IMR-90 (cell line): Measurements from ENCODE around the gene HEYL. TPM values are rescaled to one million over a fixed set of nuclear protein-coding genes. Genes with fewer than 3 reads are reported as not detected.

ENCODE experiments used
- ATAC-seq: fragments of 200-7000 bp; cut with Tn5 transposase; 2 replicates; pipeline ENCODE4 v1.9.1; 2020; ENCODE audit warnings: low read depth, mild to moderate bottlenecking, moderate library complexity
- BruUV-seq: library from RNA; stranded (reverse); fragments of 400-500 nt; replicated peaks from 2 replicates; lab custom pipeline; 2021; lab: Mats Ljungman, UMichigan
- CTCF ChIA-PET: fragments of 300-600 bp; formaldehyde crosslinking; extraction: SDS; loops from one replicate; lab custom pipeline; 2021; ENCODE audit warnings: antibody characterized with exemption; lab: Yijun Ruan, JAX
- POLR2A ChIA-PET: fragments of 300-600 bp; sonication (Branson Sonifier 250); formaldehyde crosslinking; loops from one replicate; lab custom pipeline; 2022; ENCODE audit warnings: antibody characterized with exemption; ENCODE audit not compliant: unreplicated experiment; lab: Charles Lee
- DNase-seq: peaks from one replicate; pipeline ENCODE4 v3.0.0; 2013
- H2AFZ ChIP-seq: replicated peaks from 2 replicates; pipeline ENCODE3; 2013; ENCODE audit warnings: low read length, mild to moderate bottlenecking; ENCODE audit not compliant: poor library complexity
- H2AK5ac ChIP-seq: 2 replicates; pipeline ENCODE4 v1.6.1; 2013; ENCODE audit warnings: low read depth, low read length, inconsistent platforms
- H2AK9ac ChIP-seq: replicated peaks from 2 replicates; pipeline ENCODE3; 2013; ENCODE audit warnings: mild to moderate bottlenecking, low read depth, low read length, moderate library complexity; ENCODE audit not compliant: poor library complexity
- H2BK120ac ChIP-seq: 2 replicates; pipeline ENCODE4 v1.6.1; 2013; ENCODE audit warnings: low read depth, low read length, inconsistent platforms
- H2BK15ac ChIP-seq: 3 replicates; pipeline ENCODE4 v1.6.1; 2013; ENCODE audit warnings: low read depth, low read length, inconsistent platforms
- H2BK20ac ChIP-seq: 2 replicates; pipeline ENCODE4 v1.6.1; 2013; ENCODE audit warnings: low read depth, mild to moderate bottlenecking, inconsistent platforms, low read length, moderate library complexity
- H2BK5ac ChIP-seq: 2 replicates; pipeline ENCODE4 v1.6.1; 2013; ENCODE audit warnings: mild to moderate bottlenecking, low read depth, low read length, inconsistent platforms; ENCODE audit not compliant: poor library complexity, severe bottlenecking
- H3K14ac ChIP-seq: replicated peaks from 2 replicates; pipeline ENCODE4 v1.6.1; 2013; ENCODE audit warnings: low read depth, low read length, inconsistent platforms
- H3K18ac ChIP-seq: 2 replicates; pipeline ENCODE4 v1.6.1; 2013; ENCODE audit warnings: low read depth, low read length, control low read depth
- H3K23ac ChIP-seq: 2 replicates; pipeline ENCODE4 v1.6.1; 2013; ENCODE audit warnings: low read depth, low read length, inconsistent platforms
- H3K27ac ChIP-seq: 2 replicates; pipeline ENCODE4 v1.5.1; 2013; ENCODE audit warnings: mild to moderate bottlenecking, control low read depth, low read length; ENCODE audit not compliant: insufficient read depth
- H3K27me3 ChIP-seq: 2 replicates; pipeline ENCODE4 v1.6.1; 2013; ENCODE audit warnings: low read length; ENCODE audit not compliant: control insufficient read depth, insufficient read depth
- H3K36me3 ChIP-seq: 2 replicates; pipeline ENCODE4 v1.6.1; 2013; ENCODE audit warnings: low read length, mixed read lengths; ENCODE audit not compliant: control insufficient read depth, insufficient read depth
- H3K4ac ChIP-seq: 2 replicates; pipeline ENCODE4 v1.6.1; 2013; ENCODE audit warnings: low read depth, low read length, inconsistent platforms
- H3K4me1 ChIP-seq: 2 replicates; pipeline ENCODE4 v1.6.1; 2013; ENCODE audit warnings: low read length, mixed read lengths; ENCODE audit not compliant: control insufficient read depth, insufficient read depth
- H3K4me2 ChIP-seq: 2 replicates; pipeline ENCODE4 v1.6.1; 2013; ENCODE audit warnings: low read depth, mild to moderate bottlenecking, control low read depth, low read length, moderate library complexity
- H3K4me3 ChIP-seq: 2 replicates; pipeline ENCODE4 v1.5.1; 2013; ENCODE audit warnings: low read depth, mild to moderate bottlenecking, control low read depth, low read length, moderate library complexity; ENCODE audit not compliant: insufficient read depth
- H3K56ac ChIP-seq: 2 replicates; pipeline ENCODE4 v1.6.1; 2013; ENCODE audit warnings: low read length, inconsistent platforms; ENCODE audit not compliant: insufficient read depth; ENCODE audit errors: extremely low read depth
- H3K79me1 ChIP-seq, 2 experiments: 2 replicates each; pipeline ENCODE4 v1.6.1; 2013; ENCODE audit warnings: low read length in 2 of 2, inconsistent platforms in 1 of 2, low read depth in 1 of 2
- H3K9ac ChIP-seq: 2 replicates; pipeline ENCODE4 v1.6.1; 2013; ENCODE audit warnings: low read depth, low read length, control low read depth
- H3K9me1 ChIP-seq: 2 replicates; pipeline ENCODE4 v1.6.1; 2013; ENCODE audit warnings: low read length, inconsistent platforms; ENCODE audit not compliant: insufficient read depth
- H3K9me3 ChIP-seq: 2 replicates; pipeline ENCODE4 v1.6.1; 2013; ENCODE audit warnings: low read length; ENCODE audit not compliant: control insufficient read depth, insufficient read depth
- H4K20me1 ChIP-seq: 2 replicates; pipeline ENCODE4 v1.6.1; 2013; ENCODE audit warnings: low read length, inconsistent platforms; ENCODE audit not compliant: insufficient read depth
- H4K5ac ChIP-seq: 2 replicates; pipeline ENCODE4 v1.6.1; 2013; ENCODE audit warnings: mild to moderate bottlenecking, low read depth, low read length, control low read depth
- H4K8ac ChIP-seq, 2 experiments: 2 replicates each; pipeline ENCODE4 v1.6.1; 2013; ENCODE audit warnings: low read depth in 2 of 2, low read length in 2 of 2, control low read depth in 1 of 2, inconsistent platforms in 1 of 2
- H4K91ac ChIP-seq: 2 replicates; pipeline ENCODE4 v1.6.1; 2013; ENCODE audit warnings: low read depth, low read length, inconsistent platforms; ENCODE audit not compliant: insufficient read depth
- BHLHE40 ChIP-seq: fragments of 150-350 bp; IDR thresholded peaks from 2 replicates; pipeline ENCODE4 v1.6.1; 2016; ENCODE audit warnings: mild to moderate bottlenecking, low read depth, low read length
- CHD1 ChIP-seq: IDR thresholded peaks from 2 replicates; pipeline ENCODE4 v1.6.1; 2012; ENCODE audit warnings: low read depth, low read length, improper control_type of control experiment
- ELK1 ChIP-seq: fragments of 150-350 bp; IDR thresholded peaks from 2 replicates; pipeline ENCODE4 v1.6.1; 2016; ENCODE audit warnings: low read depth, mild to moderate bottlenecking, low read length, moderate library complexity, borderline replicate concordance
- MAFK ChIP-seq: IDR thresholded peaks from 2 replicates; pipeline ENCODE4 v1.6.1; 2012; ENCODE audit warnings: low read depth, low read length, improper control_type of control experiment
- MAZ ChIP-seq: IDR thresholded peaks from 2 replicates; pipeline ENCODE4 v1.6.1; 2012; ENCODE audit warnings: low read depth, mild to moderate bottlenecking, low read length, improper control_type of control experiment, moderate library complexity, borderline replicate concordance
- NFE2L2 ChIP-seq: fragments of 150-350 bp; IDR thresholded peaks from 2 replicates; pipeline ENCODE4 v1.6.1; 2016; ENCODE audit warnings: low read depth, mild to moderate bottlenecking, low read length
- RFX5 ChIP-seq: IDR thresholded peaks from 2 replicates; pipeline ENCODE4 v1.8.0; 2012; ENCODE audit warnings: low read depth, mild to moderate bottlenecking, low read length, moderate library complexity
- SMC3 ChIP-seq: fragments of 150-350 bp; IDR thresholded peaks from 2 replicates; pipeline ENCODE4 v1.6.1; 2016; ENCODE audit warnings: low read depth, mild to moderate bottlenecking, antibody characterized with exemption, low read length, moderate library complexity
- USF2 ChIP-seq: fragments of 150-350 bp; IDR thresholded peaks from 2 replicates; pipeline ENCODE4 v1.6.1; 2017; ENCODE audit warnings: mild to moderate bottlenecking, antibody characterized with exemption, low read length, low read depth
- WGBS, 2 experiments: methylation state at CpG; one replicate each; pipeline versions ENCODE4 v1.1.5 to v1.1.7; 2013; ENCODE audit warnings: missing lambda C conversion rate in 2 of 2; ENCODE audit not compliant: insufficient read length in 1 of 2; ENCODE audit errors: extremely low coverage in 2 of 2; 5-methylcytosine and 5-hydroxymethylcytosine counted together
- dilution Hi-C: fragments of 300-500 bp; cut with HindIII; formaldehyde crosslinking; loops from one replicate; pipeline ENCODE4 v1.14.3; 2018; ENCODE audit warnings: low sequenced_read_pairs; ENCODE audit not compliant: unreplicated experiment
- in situ Hi-C: fragments of 300-500 bp; cut with MboI; formaldehyde crosslinking; loops from 3 replicates; pipeline ENCODE4 v1.14.3; 2019; ENCODE audit warnings: low sequenced_read_pairs, inconsistent platforms, mixed read lengths
- intact Hi-C: fragments of 100-400 bp; cut with micrococcal nuclease; formaldehyde crosslinking; loops from 2 replicates; pipeline ENCODE4 v1.10.0; 2022
- polyA plus RNA-seq, 3 experiments: library from polyadenylated mRNA; depleted of rRNA; stranded (reverse); fragments of >200 nt; gene quantifications; 2 replicates each; pipeline ENCODE4 v1.2.3, GENCODE V29; 2012; ENCODE audit warnings: low replicate concordance in 1 of 3
- total RNA-seq: library from RNA; depleted of rRNA; stranded (reverse); fragments of >200 nt; gene quantifications from 2 replicates; pipeline ENCODE4 v1.2.3, GENCODE V29; 2012

Gene HEYL
- total and polyA plus RNA-seq, 2 of the 4 experiments (the other 2 are of a cell fraction), result 0.02 TPM; not detected in 1

- no peaks in the 10 kb centered on the region for H3K4me1 ChIP-seq
- no peaks in the 10 kb centered on the region; the same call in 1 of the 2 replicates for H4K20me1 ChIP-seq
- ATAC-seq (no peak), DNase-seq (no peak)
- no peak overlapping the region for H4K91ac ChIP-seq
- ChIA-PET CTCF (no interaction called here), POLR2A (interaction anchor here (0.5 kb wide), 1 partner anchor 9 kb away, joined by 5 read pairs; no protein-coding TSS in a partner anchor)
- peaks cover 4% of the 10 kb centered on the region for H3K9me3 ChIP-seq
- no peak overlapping the region for H2BK120ac ChIP-seq
- peaks cover 86% of the 10 kb centered on the region for H3K27me3 ChIP-seq
- H3K18ac ChIP-seq, result no peak overlapping the region
- no peak overlapping the region for H3K14ac ChIP-seq
- WGBS, 2 experiments, result 51% methylated on average over 3 of the region's 13 CpGs; no CpG with 5 or more reads in 1 of the 2 experiments
- H2AK5ac ChIP-seq, result no peak overlapping the region
- no peak for TF ChIP-seq MAZ
- no peak for TF ChIP-seq SMC3
- TF ChIP-seq USF2, result no peak
- no peak for TF ChIP-seq CHD1
- no peak for TF ChIP-seq BHLHE40
- no peak for TF ChIP-seq ELK1
- no peak for TF ChIP-seq MAFK
- no peak for TF ChIP-seq RFX5
- no peak for TF ChIP-seq NFE2L2
- in situ Hi-C loops (no loop called here), intact Hi-C loops (no loop called here), dilution Hi-C loops (no loop called here)
- no peak overlapping the region for H3K4ac ChIP-seq
- no peak overlapping the region for H2BK20ac ChIP-seq
- H2AFZ ChIP-seq, result no peak overlapping the region
- no peak overlapping the region for H2AK9ac ChIP-seq
- H3K27ac ChIP-seq, result no peak overlapping the region
- no peak overlapping the region for H3K9ac ChIP-seq
- no peaks in the 10 kb centered on the region for H3K36me3 ChIP-seq
- no peak overlapping the region for H3K4me3 ChIP-seq
- H2BK15ac ChIP-seq, result no peak overlapping the region
- H3K4me2 ChIP-seq, result no peak overlapping the region
- no peak overlapping the region for H3K56ac ChIP-seq
- H3K79me1 ChIP-seq, result no peaks in the 10 kb centered on the region
- no peak overlapping the region for H3K23ac ChIP-seq
- H4K8ac ChIP-seq, result no peak overlapping the region
- H2BK5ac ChIP-seq, result no peak overlapping the region
- no peaks in the 10 kb centered on the region for H3K9me1 ChIP-seq
- no peak overlapping the region for H4K5ac ChIP-seq
- no TSS peak for BruUV-seq
Measured at GRCh38 chr1:39684313-39684664, 44.8 kb upstream of the HEYL start.
